Naive thymus-derived CD8-positive, alpha-beta T cell (primary cell): ENCODE results near the gene TFF1. TPM values are rescaled to one million over a fixed set of nuclear protein-coding genes. Genes with fewer than 3 reads are reported as not detected.

Experiments
- ATAC-seq, 2 donors: fragments of 150-1000 bp; cut with Tn5 transposase in 1 of 2; sonication (Bioruptor Pico), chemical (Tn5 transposase) in 1 of 2; 1 replicate in 1 of 2; 2 replicates in 1 of 2; pipeline ENCODE4 v1.10.0; 2021; ENCODE audit warnings: mild to moderate bottlenecking in 2 of 2, moderate library complexity in 2 of 2
- POLR2A ChIA-PET: fragments of 350-600 bp; sonication (Branson Sonifier 250); formaldehyde crosslinking; loops from one replicate; lab custom pipeline; 2021; ENCODE audit warnings: antibody characterized with exemption; lab: Charles Lee
- DNase-seq, 10 donors: peaks; one replicate each; pipeline versions ENCODE4 v3.0.0 to v3.0.0-alpha.2; 2020 to 2022
- H3K27ac Mint-ChIP-seq, 10 donors: one replicate each; pipeline ENCODE4 v1.8.0; 2020 to 2022; ENCODE audit warnings: mild to moderate bottlenecking in 10 of 10, mixed read lengths in 10 of 10, moderate library complexity in 4 of 10, inconsistent platforms in 1 of 10
- H3K27me3 Mint-ChIP-seq, 5 donors: one replicate each; pipeline ENCODE4 v1.8.0; 2021 to 2022; ENCODE audit warnings: mixed read lengths in 5 of 5
- H3K36me3 Mint-ChIP-seq, 3 donors: one replicate each; pipeline ENCODE4 v1.8.0; 2020 to 2022; ENCODE audit warnings: mixed read lengths in 3 of 3, mild to moderate bottlenecking in 2 of 3, inconsistent platforms in 1 of 3
- H3K4me1 Mint-ChIP-seq, 4 donors: one replicate each; pipeline ENCODE4 v1.8.0; 2021 to 2022; ENCODE audit warnings: mixed read lengths in 4 of 4
- H3K4me3 Mint-ChIP-seq, 10 donors: one replicate each; pipeline ENCODE4 v1.8.0; 2020 to 2022; ENCODE audit warnings: mild to moderate bottlenecking in 10 of 10, mixed read lengths in 10 of 10, moderate library complexity in 6 of 10, inconsistent platforms in 1 of 10
- H3K9me3 Mint-ChIP-seq, 9 donors: one replicate each; pipeline ENCODE4 v1.8.0; 2020 to 2022; ENCODE audit warnings: mixed read lengths in 9 of 9, mild to moderate bottlenecking in 3 of 9, inconsistent platforms in 1 of 9, moderate library complexity in 1 of 9
- polyA plus RNA-seq, 3 donors: library from polyadenylated mRNA; unstranded; fragments of 300-500 nt; fragmentation: Illumina TruSeq; gene quantifications; one replicate each; pipeline ENCODE4 v1.2.3, GENCODE V29; 2021
- total RNA-seq, 8 experiments: library from RNA in 2 of 8; stranded (reverse) in 2 of 8; gene quantifications; one replicate each; pipeline ENCODE4 v1.2.3 and lab custom pipeline; 2021 to 2026

Gene TFF1
- total and polyA plus RNA-seq, 5 experiments from 2014 or later, result not detected

DNA sequence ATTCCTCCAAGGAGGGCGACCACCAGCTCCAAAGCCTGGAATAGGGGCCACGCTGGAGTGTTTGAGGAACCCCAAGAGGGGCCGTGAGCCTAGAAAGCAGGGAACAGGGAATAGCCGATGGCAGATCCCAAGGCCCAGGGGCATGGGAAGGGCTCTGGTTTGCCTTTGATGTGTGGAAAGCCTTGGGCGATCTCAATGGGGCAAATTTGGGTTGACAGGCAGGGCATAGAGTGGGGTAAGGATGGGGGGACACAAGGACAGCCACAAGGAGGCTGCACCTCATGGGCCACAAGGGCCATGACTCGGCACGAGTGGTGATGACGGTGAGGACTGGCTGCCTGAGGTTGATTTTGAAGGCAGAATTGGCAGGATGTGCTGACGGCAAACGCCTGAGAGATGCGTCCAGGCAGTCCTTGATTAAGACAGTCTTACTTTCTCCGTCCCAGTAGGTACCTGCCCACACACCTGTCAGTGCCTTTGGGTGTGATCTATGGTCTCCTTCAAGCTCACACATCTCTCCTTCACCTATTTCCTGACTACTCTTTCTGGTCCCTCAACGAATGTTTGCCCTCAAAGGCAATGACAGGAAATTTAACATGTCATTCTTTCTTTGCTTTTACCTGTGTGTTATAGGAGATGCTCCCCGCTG, 31.5 kb upstream of the TFF1 start:
- H3K4me1 Mint-ChIP-seq, result peaks cover 31 to 61% (median 49%) of the 10 kb centered on the region in 4 donors
- H3K36me3 Mint-ChIP-seq, result peaks cover 0 to 5% (median 0%) of the 10 kb centered on the region in 3 donors
- peaks cover 0 to 9% (median 6%) of the 10 kb centered on the region in 9 donors for H3K9me3 Mint-ChIP-seq
- peak overlapping the region in 7 of 10 donors; percentile 5 to 70 (median 35) for H3K4me3 Mint-ChIP-seq
- ATAC-seq (peak; percentile 25 to 62), DNase-seq (peak in 4 of 10 donors; percentile 22 to 37 (median 31))
- no peaks in the 10 kb centered on the region for H3K27me3 Mint-ChIP-seq
- POLR2A ChIA-PET, result interaction anchor here (0.6 to 9.4 kb wide), 4 partner anchors 10 to 205 kb away, joined by 3 to 273 read pairs (median 4); no protein-coding TSS in a partner anchor
- H3K27ac Mint-ChIP-seq, result peak overlapping the region; percentile 45 to 92 (median 70)

DNA sequence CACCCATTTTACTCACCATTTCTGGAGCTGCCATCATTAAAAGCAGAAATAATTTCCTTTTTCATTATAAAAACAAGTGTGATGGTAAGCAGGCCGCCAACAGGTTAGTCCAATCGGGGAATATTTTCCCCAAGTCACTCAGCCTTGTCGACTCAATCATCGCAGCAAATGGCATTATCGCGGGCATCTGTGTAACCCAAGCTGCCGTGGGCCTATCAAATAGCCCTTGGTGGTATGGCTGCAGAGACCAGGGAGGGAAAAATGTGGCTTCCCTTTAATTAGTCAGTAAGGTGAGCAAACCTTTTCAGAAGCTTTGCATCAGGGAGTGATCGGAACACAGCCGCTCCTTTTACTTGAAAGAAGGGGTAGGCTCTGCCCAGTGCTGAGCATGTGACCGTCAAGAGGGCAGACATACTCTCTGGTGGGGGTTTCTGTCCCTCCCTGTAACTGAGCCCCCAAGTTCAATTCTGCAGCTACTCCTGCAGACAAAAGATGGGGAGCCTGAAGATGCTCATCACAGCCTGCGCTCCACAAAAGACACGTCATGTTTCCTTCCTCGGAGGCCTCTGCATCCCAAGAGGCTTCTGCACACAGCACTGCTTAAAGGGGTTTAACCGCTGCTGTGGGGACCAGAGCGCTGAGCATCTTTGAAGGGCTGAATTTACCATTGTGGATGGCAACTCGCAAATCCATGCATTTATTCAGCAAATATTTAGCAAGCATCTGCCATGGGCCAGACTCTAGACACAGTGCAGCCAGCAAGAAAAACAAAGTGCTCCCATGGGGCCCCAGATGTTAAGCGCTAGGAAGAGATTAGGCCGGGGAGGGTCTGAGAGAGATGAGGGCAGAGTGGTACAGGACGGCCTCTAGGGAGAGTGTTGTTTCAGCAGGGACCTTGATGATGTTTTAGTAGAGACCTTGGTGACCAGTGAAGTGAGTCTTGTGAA, 30.7 kb upstream of the TFF1 start:
- Mint-ChIP-seq H3K36me3 (peaks cover 0 to 5% (median 0%) of the 10 kb centered on the region in 3 donors), H3K4me1 (peaks cover 29 to 62% (median 48%) of the 10 kb centered on the region in 4 donors), H3K27ac (peak overlapping the region; percentile 43 to 88 (median 69)), H3K27me3 (no peaks in the 10 kb centered on the region), H3K9me3 (peaks cover 0 to 8% (median 6%) of the 10 kb centered on the region in 9 donors), H3K4me3 (peak overlapping the region in 6 of 10 donors; percentile 3 to 55 (median 18))
- DNase-seq, result no peak
- no peak for ATAC-seq
- POLR2A ChIA-PET, result no interaction called here

DNA sequence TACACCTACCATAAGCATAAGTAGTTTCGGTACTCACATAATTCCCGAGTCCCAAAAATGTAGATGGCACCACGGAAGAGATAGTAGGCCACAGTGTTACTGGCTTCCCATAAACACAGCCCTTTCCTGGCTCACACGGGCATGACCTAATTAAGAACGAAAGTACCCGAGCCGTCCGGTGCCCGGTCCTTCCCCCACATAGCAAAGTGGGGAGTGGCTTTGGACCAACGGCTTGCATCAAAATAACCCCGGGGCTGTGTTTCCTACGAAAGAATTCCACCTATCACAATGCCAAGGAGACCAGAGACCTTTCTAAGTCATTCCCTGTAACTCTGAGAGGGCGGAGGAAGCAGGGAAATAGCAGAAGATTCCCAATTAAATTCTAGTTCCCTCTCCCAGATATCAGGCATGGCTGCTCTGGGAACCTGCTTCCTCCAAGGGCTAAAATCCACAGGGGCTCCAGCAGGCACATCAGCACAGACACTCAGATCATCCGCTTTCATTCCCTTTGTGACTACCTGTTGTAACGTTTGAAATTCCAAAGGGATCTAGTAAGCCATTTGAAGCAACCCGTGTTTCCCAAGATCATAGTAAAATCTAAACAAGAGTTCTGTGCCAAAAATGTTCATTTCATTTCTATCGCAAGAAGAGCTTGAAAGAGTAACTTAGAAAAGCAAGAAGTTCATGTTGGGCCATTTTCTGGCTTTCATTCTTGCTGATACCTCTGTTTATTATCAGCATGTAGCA, 29.7 kb upstream of the TFF1 start, which contains the start of gene TMPRSS3:
TMPRSS3 (minus strand) TSS at position 148 of the 747 bp plus-strand sequence. CDS start 635 bp downstream, outside the sequence.
- POLR2A ChIA-PET, result no interaction called here
- no peaks in the 10 kb centered on the region for H3K27me3 Mint-ChIP-seq
- peaks cover 25 to 63% (median 48%) of the 10 kb centered on the region in 4 donors for H3K4me1 Mint-ChIP-seq
- ATAC-seq (no peak), DNase-seq (no peak)
- no peaks in the 10 kb centered on the region for H3K9me3 Mint-ChIP-seq
- no peaks in the 10 kb centered on the region for H3K36me3 Mint-ChIP-seq
- H3K27ac Mint-ChIP-seq, result peak within 1 kb of the TSS in 5 of 10 donors; percentile 7 to 33 (median 25)
- no peak within 1 kb of the TSS for H3K4me3 Mint-ChIP-seq

DNA sequence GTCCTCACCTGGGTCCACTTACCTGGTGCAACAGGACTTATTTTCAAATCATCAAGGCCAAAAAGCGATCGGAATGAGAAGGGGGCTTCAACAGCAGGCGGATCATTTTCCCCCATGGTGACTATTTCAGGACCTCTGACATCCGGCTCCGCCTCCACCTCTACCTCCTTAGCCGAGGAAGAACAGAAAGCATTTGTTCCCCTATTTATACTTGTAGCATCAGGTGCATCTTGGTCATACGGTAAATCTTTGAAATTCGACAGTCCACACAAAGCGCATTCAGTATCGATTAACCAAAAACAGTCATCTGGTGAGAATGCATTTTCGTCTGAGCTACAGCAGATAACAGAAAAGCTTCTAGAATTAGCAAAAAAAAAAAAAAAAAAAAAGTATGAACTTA, 29.0 kb upstream of the TFF1 start:
- no peaks in the 10 kb centered on the region for H3K36me3 Mint-ChIP-seq
- H3K27ac Mint-ChIP-seq, result peak overlapping the region in 1 of 10 donors; percentile 20
- ATAC-seq (no peak), DNase-seq (no peak)
- no peak overlapping the region for H3K4me3 Mint-ChIP-seq
- peaks cover 25 to 63% (median 54%) of the 10 kb centered on the region in 4 donors for H3K4me1 Mint-ChIP-seq
- POLR2A ChIA-PET, result no interaction called here
- no peaks in the 10 kb centered on the region for H3K9me3 Mint-ChIP-seq
- no peaks in the 10 kb centered on the region for H3K27me3 Mint-ChIP-seq

DNA sequence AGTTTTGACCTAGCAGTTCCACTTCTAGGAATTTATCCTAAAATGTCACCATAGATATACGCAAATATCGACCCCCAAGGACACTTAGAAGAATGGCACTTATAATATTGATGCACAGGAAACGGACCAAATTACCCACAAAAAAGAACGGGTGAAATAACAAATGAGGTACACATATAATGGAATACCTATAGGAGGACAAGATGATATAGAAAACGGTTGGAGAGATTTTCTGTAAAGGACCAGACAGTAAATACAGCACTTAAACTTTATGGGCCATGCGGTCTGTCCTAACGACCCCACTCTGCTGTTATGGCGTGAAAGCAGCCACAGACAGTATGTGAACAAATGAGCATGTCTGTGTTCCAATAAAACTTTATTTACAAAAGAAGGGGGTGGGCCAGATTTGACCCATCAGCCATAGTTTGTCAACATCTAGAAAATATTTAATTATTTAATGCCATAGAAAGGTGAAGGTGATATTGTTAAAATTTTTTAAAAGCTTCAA, 27.2 kb upstream of the TFF1 start:
- H3K4me1 Mint-ChIP-seq, result peaks cover 24 to 70% (median 57%) of the 10 kb centered on the region in 4 donors
- no peaks in the 10 kb centered on the region for H3K27me3 Mint-ChIP-seq
- peak overlapping the region; percentile 40 to 89 (median 78) for H3K27ac Mint-ChIP-seq
- DNase-seq (no peak), ATAC-seq (peak; percentile 20 to 25)
- H3K36me3 Mint-ChIP-seq, result no peaks in the 10 kb centered on the region
- H3K9me3 Mint-ChIP-seq, result no peaks in the 10 kb centered on the region
- POLR2A ChIA-PET, result interaction anchor here (0.6 to 3.1 kb wide), 7 partner anchors 10 to 1629 kb away, joined by 3 to 67 read pairs (median 7); partner anchors contain the start of gene UBASH3A
- H3K4me3 Mint-ChIP-seq, result peak overlapping the region; percentile 47 to 75 (median 64)

DNA sequence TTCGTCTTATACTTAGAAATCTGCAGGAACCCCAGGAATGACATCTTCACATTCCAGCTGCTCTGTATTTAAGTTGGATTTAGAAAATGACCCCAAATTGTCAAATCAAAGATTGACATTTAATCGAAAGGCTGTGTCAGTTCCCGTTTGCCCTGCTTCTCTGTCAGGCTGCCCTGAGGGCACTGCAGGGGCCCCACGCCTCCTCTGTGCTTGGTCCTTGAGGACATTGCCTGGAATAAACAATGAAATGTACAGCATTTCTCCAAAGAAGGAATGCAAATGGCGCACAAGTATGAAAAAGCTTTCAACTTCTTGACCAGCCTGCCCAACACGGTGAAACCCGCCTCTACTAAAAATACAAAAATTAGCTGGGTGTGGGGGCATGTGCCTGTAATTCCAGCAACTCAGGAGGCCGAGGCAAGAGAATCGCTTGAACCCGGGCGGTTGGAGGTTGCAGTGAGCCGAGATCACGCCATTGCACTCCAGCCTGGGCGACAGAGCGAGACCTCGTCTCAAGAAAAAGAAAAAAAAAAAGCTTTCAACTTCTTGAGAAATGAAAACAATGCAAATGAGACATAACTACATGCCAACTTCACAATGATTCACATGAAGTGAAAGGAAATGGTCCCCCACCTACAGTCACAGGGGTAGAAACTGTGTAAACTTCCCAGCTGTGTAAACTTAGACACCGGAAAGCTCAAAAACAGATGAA, 26.6 kb upstream of the TFF1 start:
- H3K27me3 Mint-ChIP-seq, result no peaks in the 10 kb centered on the region
- DNase-seq, result peak in 5 of 10 donors; percentile 28 to 65 (median 40)
- ATAC-seq, result peak; percentile 93 to 97

DNA sequence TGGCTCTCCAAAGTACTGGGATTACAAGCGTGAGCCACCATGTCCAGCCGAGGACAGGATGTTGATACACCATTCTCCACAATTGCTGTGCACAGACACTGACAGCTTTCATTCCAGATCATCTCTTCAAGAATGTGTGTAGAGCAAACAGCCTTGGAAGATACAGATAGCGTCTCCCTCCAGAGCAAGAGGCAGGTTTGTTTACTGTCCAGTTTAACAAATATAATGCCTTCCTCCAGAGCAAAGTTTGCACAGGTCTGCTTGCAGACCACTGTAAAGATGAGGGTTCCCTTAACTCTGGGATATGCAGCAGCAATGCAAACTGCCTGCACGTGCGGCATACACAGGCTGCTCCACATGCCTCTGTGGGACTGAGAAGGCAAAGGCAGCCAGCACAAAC, 25.0 kb upstream of the TFF1 start:
- Mint-ChIP-seq H3K9me3 (no peaks in the 10 kb centered on the region), H3K4me1 (peaks cover 21 to 65% (median 59%) of the 10 kb centered on the region in 4 donors), H3K27ac (peak overlapping the region in 3 of 10 donors; percentile 74 to 86 (median 79)), H3K27me3 (no peaks in the 10 kb centered on the region), H3K4me3 (peak overlapping the region in 2 of 10 donors; percentile 59), H3K36me3 (no peaks in the 10 kb centered on the region)
- POLR2A ChIA-PET, result interaction anchor here (1.3 kb wide), 1 partner anchor 34 kb away, joined by 3 read pairs; no protein-coding TSS in a partner anchor
- no peak for DNase-seq
- no peak for ATAC-seq

More for the DNA sequence above, 26.6 kb upstream of the TFF1 start:
- H3K9me3 Mint-ChIP-seq, result no peaks in the 10 kb centered on the region
- no peaks in the 10 kb centered on the region for H3K36me3 Mint-ChIP-seq
- peaks cover 19 to 66% (median 55%) of the 10 kb centered on the region in 4 donors for H3K4me1 Mint-ChIP-seq
- POLR2A ChIA-PET, result interaction anchor here (0.6 to 3.1 kb wide), 9 partner anchors 11 to 1629 kb away, joined by 3 to 67 read pairs (median 6); partner anchors contain the start of gene UBASH3A
- peak overlapping the region; percentile 40 to 90 (median 78) for H3K27ac Mint-ChIP-seq
- H3K4me3 Mint-ChIP-seq, result peak overlapping the region; percentile 47 to 75 (median 64)

DNA sequence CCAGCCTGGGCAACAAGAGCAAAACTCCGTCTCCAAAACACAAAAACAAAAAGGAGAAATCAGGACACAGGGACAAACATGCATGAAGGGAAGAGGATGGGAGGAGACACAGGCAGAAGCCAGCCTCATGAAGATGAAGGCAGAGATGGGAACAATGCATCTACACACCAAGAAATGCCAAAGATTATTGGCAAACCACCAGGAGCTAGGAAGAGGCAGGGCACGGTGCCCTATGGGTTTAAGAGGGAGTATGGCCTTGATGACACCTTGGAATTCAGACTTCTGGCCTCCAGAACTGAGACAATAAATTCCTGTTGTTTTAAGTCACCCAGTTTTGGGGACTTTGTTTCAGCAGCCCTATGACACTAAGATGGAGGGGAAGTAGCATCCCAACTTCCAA, 24.4 kb upstream of the TFF1 start:
- ATAC-seq (no peak), DNase-seq (no peak)
- POLR2A ChIA-PET, result interaction anchor here (1.3 kb wide), 1 partner anchor 35 kb away, joined by 3 read pairs; no protein-coding TSS in a partner anchor
- no peaks in the 10 kb centered on the region for H3K36me3 Mint-ChIP-seq
- no peaks in the 10 kb centered on the region for H3K9me3 Mint-ChIP-seq
- peaks cover 21 to 71% (median 62%) of the 10 kb centered on the region in 4 donors for H3K4me1 Mint-ChIP-seq
- H3K27me3 Mint-ChIP-seq, result no peaks in the 10 kb centered on the region
- peak overlapping the region in 4 of 10 donors; percentile 27 to 86 (median 78) for H3K27ac Mint-ChIP-seq
- H3K4me3 Mint-ChIP-seq, result peak overlapping the region in 4 of 10 donors; percentile 3 to 49 (median 30)

DNA sequence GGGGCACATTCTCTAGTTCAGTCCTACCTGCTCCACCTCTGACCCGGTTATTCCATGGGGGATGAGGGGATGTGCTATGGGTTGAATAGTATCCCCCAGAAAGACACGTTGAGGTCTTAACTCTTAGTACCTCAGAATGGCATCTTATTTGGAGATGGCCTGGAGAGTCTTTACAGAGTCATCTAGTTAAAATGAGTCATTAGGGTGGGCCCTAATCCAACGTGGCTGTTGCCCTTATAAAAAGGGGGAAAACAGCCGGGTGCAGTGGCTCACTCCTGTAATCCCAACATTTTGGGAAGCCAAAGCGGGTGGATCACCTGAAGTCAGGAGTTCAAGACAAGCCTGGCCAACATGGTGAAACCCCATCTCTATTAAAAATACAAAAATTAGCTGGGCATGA, 23.9 kb upstream of the TFF1 start:
- POLR2A ChIA-PET, result interaction anchor here (1.3 kb wide), 1 partner anchor 35 kb away, joined by 3 read pairs; no protein-coding TSS in a partner anchor
- ATAC-seq (no peak), DNase-seq (no peak)
- Mint-ChIP-seq H3K36me3 (no peaks in the 10 kb centered on the region), H3K27ac (peak overlapping the region in 3 of 10 donors; percentile 27 to 86 (median 79)), H3K27me3 (no peaks in the 10 kb centered on the region), H3K4me1 (peaks cover 22 to 75% (median 67%) of the 10 kb centered on the region in 4 donors), H3K4me3 (peak overlapping the region in 2 of 10 donors; percentile 3 to 36), H3K9me3 (no peaks in the 10 kb centered on the region)

DNA sequence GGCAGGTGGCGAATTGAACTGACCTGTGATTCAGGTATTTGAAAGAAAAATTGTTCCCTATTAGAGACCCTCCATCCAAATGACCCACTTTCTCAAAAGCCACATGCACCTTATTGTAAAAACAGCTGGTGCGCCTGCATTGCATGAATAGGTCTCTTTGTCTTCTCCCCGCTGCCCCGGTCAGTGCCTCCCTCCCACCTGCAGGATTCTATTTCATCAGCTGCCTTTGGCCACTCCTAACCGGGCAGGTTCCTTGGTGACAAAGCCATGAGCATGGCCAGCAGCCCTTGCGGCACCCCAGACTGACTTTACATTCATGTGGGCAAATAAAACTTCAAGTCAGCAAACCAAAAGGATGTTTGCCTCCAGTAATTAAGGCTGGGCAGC, 23.1 kb upstream of the TFF1 start:
- Mint-ChIP-seq H3K27me3 (no peaks in the 10 kb centered on the region), H3K36me3 (no peaks in the 10 kb centered on the region), H3K27ac (peak overlapping the region in 6 of 10 donors; percentile 61 to 80 (median 64)), H3K9me3 (no peaks in the 10 kb centered on the region), H3K4me1 (peaks cover 26 to 81% (median 74%) of the 10 kb centered on the region in 4 donors), H3K4me3 (peak overlapping the region in 2 of 10 donors; percentile 15 to 18)
- DNase-seq (no peak), ATAC-seq (no peak)
- POLR2A ChIA-PET, result interaction anchor here (0.7 to 1.8 kb wide), 2 partner anchors 10 to 14 kb away, joined by 3 to 4 read pairs; partner anchors contain the start of gene UBASH3A
